HG03442 (cell line): Measurements from ENCODE around the gene DTNBP1.

ENCODE experiments used
- ATAC-seq: cut with Tn5 transposase; IDR thresholded peaks from one replicate; pipeline ENCODE4 v1.9.1; 2021; ENCODE audit warnings: mild to moderate bottlenecking, moderate library complexity; ENCODE audit not compliant: unreplicated experiment

DTNBP1 gene

GRCh38 chr6:15517600-15517999, 145.2 kb downstream of the DTNBP1 start:
- no peak for ATAC-seq

- ATAC-seq, result no peak
These were observed 145.8 kb downstream of the DTNBP1 start for GRCh38 chr6:15516923-15517560.

GRCh38 chr6:15516378-15516777, 146.4 kb downstream of the DTNBP1 start:
- no peak for ATAC-seq

- ATAC-seq, result no peak
These were observed 147.0 kb downstream of the DTNBP1 start for GRCh38 chr6:15515660-15516375.

GRCh38 chr6:15515226-15515625, 147.6 kb downstream of the DTNBP1 start:
- no peak for ATAC-seq

GRCh38 chr6:15513801-15514711, 148.8 kb downstream of the DTNBP1 start:
- no peak for ATAC-seq

GRCh38 chr6:15513131-15513771, 149.6 kb downstream of the DTNBP1 start:
- ATAC-seq, result no peak

GRCh38 chr6:15512721-15513120, 150.1 kb downstream of the DTNBP1 start:
- ATAC-seq, result no peak

GRCh38 chr6:15512126-15512525, 150.7 kb downstream of the DTNBP1 start:
- ATAC-seq, result no peak

GRCh38 chr6:15511248-15512125, 151.3 kb downstream of the DTNBP1 start:
- no peak for ATAC-seq

- no peak for ATAC-seq
These were observed 152.1 kb downstream of the DTNBP1 start for GRCh38 chr6:15510536-15511247.

GRCh38 chr6:15510121-15510520, 152.7 kb downstream of the DTNBP1 start:
- ATAC-seq, result no peak

- no peak for ATAC-seq
These were observed 153.4 kb downstream of the DTNBP1 start for GRCh38 chr6:15509335-15509933.

- ATAC-seq, result no peak
These were observed 153.9 kb downstream of the DTNBP1 start for GRCh38 chr6:15508931-15509330.

GRCh38 chr6:15508441-15508871, 154.4 kb downstream of the DTNBP1 start:
- no peak for ATAC-seq

- ATAC-seq, result no peak
These were observed 155.1 kb downstream of the DTNBP1 start for GRCh38 chr6:15507746-15508145.

GRCh38 chr6:15507221-15507620, 155.6 kb downstream of the DTNBP1 start:
- no peak for ATAC-seq

GRCh38 chr6:15506066-15506465, 156.8 kb downstream of the DTNBP1 start:
- ATAC-seq, result no peak

GRCh38 chr6:15505463-15505918, 157.3 kb downstream of the DTNBP1 start:
- no peak for ATAC-seq
